HUDEP-2 (cell line): ENCODE measurements around the gene YIPF3.
A peak's percentile ranks its signal among the peaks of the same experiment; 100 is the strongest.

Experiments used
- DNase-seq, 76 experiments: peaks; one replicate each; lab custom pipeline; 2025; ENCODE audit not compliant: unreplicated experiment in 76 of 76; lab: John Stamatoyannopoulos, UW

Gene YIPF3

GRCh38 chr6:43493833-43494232 is 22.9 kb downstream of the YIPF3 start:
- DNase-seq = no peak

GRCh38 chr6:43493230-43493629 is 23.5 kb downstream of the YIPF3 start:
- no peak for DNase-seq

GRCh38 chr6:43492673-43493072 is 24.1 kb downstream of the YIPF3 start:
- no peak for DNase-seq

DNA sequence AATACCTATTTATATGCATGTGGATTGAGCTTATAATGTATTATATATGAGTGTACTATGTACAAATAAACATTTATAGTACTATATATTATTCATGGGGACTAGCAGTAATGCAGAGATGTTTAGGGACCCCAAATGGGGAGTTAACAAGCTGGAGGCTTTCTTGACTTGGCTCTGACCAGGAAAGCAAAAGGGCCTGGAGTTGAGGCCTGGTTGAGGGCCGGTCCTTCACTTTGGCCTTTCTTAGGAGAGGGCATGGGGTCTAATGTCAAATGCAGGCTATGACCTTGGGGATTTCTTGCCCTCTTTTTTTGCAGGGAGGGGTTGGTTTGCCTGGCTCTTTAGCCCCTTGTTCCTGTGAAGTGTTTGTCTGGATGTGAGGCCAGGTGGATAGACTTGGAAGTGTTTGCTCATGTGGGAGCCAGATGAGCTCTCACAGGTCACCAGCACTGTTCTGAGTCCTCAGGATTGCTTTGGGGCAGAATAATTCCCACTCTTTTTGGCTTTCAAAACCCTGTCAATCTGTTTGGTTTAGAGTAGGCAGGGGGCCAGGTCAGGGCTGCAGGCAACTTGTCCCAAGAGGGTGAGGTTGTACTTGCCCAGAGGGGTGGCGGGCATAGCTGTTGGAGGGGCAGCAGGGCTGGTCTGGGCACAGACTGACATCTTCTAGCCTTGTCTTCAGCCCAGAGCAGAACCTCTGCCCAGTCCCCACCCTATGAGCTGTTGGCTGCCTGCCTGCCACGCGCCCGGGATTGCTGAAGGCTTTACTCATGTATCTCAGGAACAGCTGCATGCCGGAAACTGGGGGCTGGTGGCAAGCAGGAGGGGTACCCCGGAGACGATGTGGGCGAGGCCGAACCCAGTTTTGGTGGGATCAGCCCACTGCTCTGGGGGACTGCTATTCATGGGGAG is 24.7 kb downstream of the YIPF3 start:
- peak in 66 of 76 experiments; percentile 15 to 90 (median 64) for DNase-seq

- no peak for DNase-seq
These were observed 26.2 kb downstream of the YIPF3 start for GRCh38 chr6:43490523-43490939.

GRCh38 chr6:43489277-43490072 is 27.3 kb downstream of the YIPF3 start:
- DNase-seq = no peak

DNA sequence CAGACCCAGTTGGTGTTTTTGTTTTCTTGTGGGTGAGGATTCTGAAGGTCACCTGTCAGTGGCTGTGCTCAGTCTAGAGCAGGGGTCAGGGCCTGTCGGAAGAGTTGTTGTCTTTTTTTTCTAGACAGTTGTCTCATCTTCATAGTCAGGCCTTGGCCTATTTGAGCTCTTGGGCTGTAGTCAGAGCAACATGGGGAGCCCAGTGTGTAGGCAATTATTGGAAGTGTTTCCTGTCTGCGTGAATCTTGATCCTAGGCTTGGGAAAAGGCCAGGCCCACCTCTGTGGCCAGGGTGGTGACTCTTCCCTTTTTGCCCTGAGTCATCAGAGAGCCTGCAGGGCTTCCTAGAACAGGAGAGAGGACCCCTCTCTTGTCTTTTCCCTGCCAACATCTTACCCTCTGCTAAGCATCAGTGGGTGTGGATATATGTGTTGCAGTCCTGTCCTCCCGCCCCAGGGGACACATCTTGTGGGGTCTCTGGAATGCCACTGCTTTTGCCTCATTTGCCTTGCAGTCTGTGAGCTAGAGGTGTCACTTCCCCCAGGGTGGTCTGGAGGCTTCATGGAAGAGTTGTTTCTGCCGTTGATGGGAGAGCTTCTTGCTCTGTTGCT is 28.0 kb downstream of the YIPF3 start:
- DNase-seq = no peak

DNA sequence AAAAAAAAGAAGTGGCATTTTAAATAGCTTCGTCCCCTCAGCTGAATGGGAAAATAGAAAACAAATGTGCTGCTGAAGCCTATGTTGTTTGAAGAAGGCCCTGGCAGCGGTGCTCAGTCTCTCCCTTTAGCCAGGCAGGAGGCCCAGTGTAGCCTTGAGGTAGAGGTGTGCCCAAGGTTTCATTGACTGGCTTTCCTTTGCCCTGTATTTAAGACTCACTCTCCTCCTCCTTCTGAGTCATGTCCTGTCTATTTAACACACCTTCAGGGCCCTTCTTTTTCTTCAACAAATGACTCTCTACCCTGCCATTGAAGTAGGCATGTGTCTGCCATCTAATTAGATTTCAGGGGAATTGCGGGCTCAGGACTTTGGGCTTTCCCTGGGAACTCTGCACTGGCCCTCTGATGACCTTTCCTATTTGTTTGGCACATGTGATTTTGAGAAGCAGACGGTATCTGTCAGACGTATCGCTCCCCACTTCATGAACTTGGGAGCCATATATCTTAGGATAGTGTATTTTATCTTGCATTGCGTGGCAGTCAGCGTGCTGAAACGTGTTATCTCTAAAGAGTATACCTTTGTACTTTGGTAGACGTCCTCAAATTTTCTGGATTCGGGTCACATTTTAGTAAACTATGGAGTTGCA is 35.0 kb downstream of the YIPF3 start:
- DNase-seq = no peak

GRCh38 chr6:43481075-43481474 is 35.7 kb downstream of the YIPF3 start:
- DNase-seq = no peak

GRCh38 chr6:43478008-43478372 is 38.7 kb downstream of the YIPF3 start:
- DNase-seq = peak in 8 of 76 experiments; percentile 3 to 51 (median 16)

- peak in 73 of 76 experiments; percentile 23 to 97 (median 85) for DNase-seq
These were observed 39.3 kb downstream of the YIPF3 start, which contains the start of gene TJAP1 for GRCh38 chr6:43477235-43478007. Gene TJAP1 (plus strand): TSS chr6:43477570. CDS start chr6:43499002, 21,432 bp downstream.

DNA sequence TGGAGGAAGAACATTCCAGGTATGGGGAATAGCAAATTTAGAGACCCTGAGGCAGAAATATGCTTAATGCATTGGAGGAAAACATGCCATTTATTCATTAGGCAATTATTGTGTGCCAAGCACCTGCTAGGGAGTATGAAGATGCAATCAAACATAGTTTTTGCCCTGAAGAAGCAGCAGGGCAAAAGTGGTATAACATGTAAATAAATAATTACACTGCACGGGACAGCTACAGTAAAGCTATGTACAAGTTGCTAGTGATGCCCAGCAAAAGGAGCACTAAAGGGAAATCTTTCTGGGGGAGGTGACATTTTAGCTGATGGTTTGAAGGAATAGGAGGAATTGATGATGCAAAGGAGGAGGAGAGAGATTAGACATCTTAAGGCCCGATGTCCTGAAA is 40.0 kb downstream of the YIPF3 start:
- DNase-seq = peak in 1 of 76 experiments; percentile 12

DNA sequence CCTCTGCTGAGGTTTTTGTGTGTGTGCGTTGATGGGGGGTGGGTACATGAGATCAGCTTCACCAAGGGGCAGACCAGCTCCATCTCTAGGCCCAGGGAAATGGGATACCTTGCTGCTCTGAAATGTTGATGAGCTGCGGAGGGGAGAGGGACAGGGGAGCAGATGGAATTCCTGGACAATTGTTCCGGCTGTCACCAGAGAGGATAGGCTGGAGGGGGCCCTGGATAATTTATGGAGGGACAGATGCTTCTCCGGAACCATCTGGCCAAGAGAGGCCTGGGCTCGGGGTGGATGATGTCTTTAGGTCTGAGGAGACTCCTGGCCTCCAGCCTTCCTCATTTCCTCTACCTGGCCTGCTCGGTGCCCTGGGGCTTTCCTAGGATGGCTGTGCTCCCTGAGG is 41.2 kb downstream of the YIPF3 start:
- DNase-seq = no peak

GRCh38 chr6:43472515-43472914 is 44.2 kb downstream of the YIPF3 start:
- no peak for DNase-seq

- DNase-seq = no peak
These were observed 45.3 kb downstream of the YIPF3 start for GRCh38 chr6:43471399-43471798.

GRCh38 chr6:43469947-43470346 is 46.8 kb downstream of the YIPF3 start:
- DNase-seq = no peak

GRCh38 chr6:43468748-43469681 is 47.7 kb downstream of the YIPF3 start:
- no peak for DNase-seq

DNA sequence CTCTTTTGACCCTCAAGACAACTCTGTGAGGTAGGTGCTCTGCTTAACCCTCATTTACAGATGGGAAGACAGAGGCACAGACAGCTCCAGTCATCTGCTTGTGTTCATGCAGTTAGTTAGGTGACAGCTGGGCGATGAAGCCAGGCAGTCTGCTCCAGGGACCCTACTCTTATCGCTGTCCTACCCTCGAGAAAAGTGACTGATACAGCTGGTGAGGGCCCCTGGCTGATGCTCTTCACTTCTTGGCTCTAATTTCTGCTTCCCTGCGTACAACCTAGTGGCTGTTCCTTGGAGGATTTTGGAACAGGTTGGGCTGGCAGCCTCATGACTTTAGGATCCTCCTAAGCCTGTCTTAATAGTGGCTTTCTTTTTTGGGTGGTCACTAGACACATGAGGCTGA is 48.5 kb downstream of the YIPF3 start:
- no peak for DNase-seq

DNA sequence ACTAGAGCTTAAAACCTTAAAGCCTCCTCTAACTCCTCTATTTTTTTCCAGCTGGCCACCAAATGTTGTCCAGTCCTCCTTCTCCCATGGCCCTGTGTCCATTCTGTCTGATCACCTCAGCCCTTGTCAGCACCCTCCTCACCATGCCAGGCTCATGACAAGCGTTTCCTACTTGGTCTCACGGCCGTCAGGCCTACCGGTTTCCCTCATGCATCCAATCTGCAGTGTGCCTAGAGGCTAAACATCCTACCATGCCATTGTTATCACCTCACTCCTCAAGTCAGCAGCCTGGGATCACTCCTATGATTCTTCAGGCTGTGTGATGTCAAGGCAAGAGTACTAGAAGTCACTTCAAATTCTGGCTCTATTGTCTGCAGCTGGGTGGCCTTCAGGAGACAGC is 49.0 kb downstream of the YIPF3 start:
- no peak for DNase-seq
